ENCODE data around the gene SNRNP200.

The SNRNP200 gene

GRCh38 chr2:96305091-96305978, at the start of gene SNRNP200:
TSS of gene SNRNP200 (minus strand) at chr2:96305546. CDS start at chr2:96305437, 109 bp downstream.
- DNase-seq (ENCODE audit: low read depth), result peak; percentile 88

- no peak for DNase-seq (ENCODE audit: low read depth)
These were observed 49.1 kb upstream of the SNRNP200 start for GRCh38 chr2:96354492-96354891.

- DNase-seq (ENCODE audit: low read depth), result no peak
These were observed 48.3 kb upstream of the SNRNP200 start for GRCh38 chr2:96353606-96354101.

- DNase-seq (ENCODE audit: low read depth), result no peak
These were observed 47.8 kb upstream of the SNRNP200 start for GRCh38 chr2:96353032-96353561.

- DNase-seq (ENCODE audit: low read depth), result no peak
These were observed 42.0 kb upstream of the SNRNP200 start for GRCh38 chr2:96347395-96347794.

GRCh38 chr2:96345868-96346462, 40.6 kb upstream of the SNRNP200 start:
- no peak for DNase-seq (ENCODE audit: low read depth)

- no peak for DNase-seq (ENCODE audit: low read depth)
These were observed 40.1 kb upstream of the SNRNP200 start for GRCh38 chr2:96345438-96345837.

- no peak for DNase-seq (ENCODE audit: low read depth)
These were observed 38.7 kb upstream of the SNRNP200 start for GRCh38 chr2:96344011-96344410.

- DNase-seq (ENCODE audit: low read depth), result no peak
These were observed 36.7 kb upstream of the SNRNP200 start for GRCh38 chr2:96342085-96342484.

- DNase-seq (ENCODE audit: low read depth), result no peak
These were observed 36.3 kb upstream of the SNRNP200 start for GRCh38 chr2:96341641-96342040.

GRCh38 chr2:96340493-96341414, 35.4 kb upstream of the SNRNP200 start:
- DNase-seq (ENCODE audit: low read depth), result no peak

GRCh38 chr2:96336873-96337272, 31.5 kb upstream of the SNRNP200 start:
- no peak for DNase-seq (ENCODE audit: low read depth)

- no peak for DNase-seq (ENCODE audit: low read depth)
These were observed 30.9 kb upstream of the SNRNP200 start for GRCh38 chr2:96336104-96336775.

GRCh38 chr2:96333708-96334107, 28.4 kb upstream of the SNRNP200 start:
- DNase-seq (ENCODE audit: low read depth), result no peak

GRCh38 chr2:96330407-96330806, 25.1 kb upstream of the SNRNP200 start:
- no peak for DNase-seq (ENCODE audit: low read depth)

- no peak for DNase-seq (ENCODE audit: low read depth)
These were observed 24.5 kb upstream of the SNRNP200 start for GRCh38 chr2:96329874-96330273.

GRCh38 chr2:96329456-96329855, 24.1 kb upstream of the SNRNP200 start:
- DNase-seq (ENCODE audit: low read depth), result no peak

- DNase-seq (ENCODE audit: low read depth), result no peak
These were observed 21.9 kb upstream of the SNRNP200 start for GRCh38 chr2:96326990-96327820.

GRCh38 chr2:96326564-96326963, 21.2 kb upstream of the SNRNP200 start:
- no peak for DNase-seq (ENCODE audit: low read depth)

GRCh38 chr2:96325884-96326255, 20.5 kb upstream of the SNRNP200 start:
- DNase-seq (ENCODE audit: low read depth), result no peak
